HCT116 (cell line): ENCODE measurements around the gene TMPRSS13. TPM values are rescaled to one million over a fixed set of nuclear protein-coding genes. Genes with fewer than 3 reads are reported as not detected.

Experiments used
- CBX3 ChIP-seq: IDR thresholded peaks from 2 replicates; pipeline ENCODE4 v1.6.1; 2012; ENCODE audit warnings: low read depth
- CEBPB ChIP-seq: IDR thresholded peaks from 2 replicates; pipeline ENCODE4 v1.6.1; 2012; ENCODE audit warnings: low read depth
- ELF1 ChIP-seq: IDR thresholded peaks from 2 replicates; pipeline ENCODE4 v1.6.1; 2012; ENCODE audit warnings: low read depth, borderline replicate concordance
- EZH2phosphoT487 ChIP-seq: fragments of 200-600 bp; IDR thresholded peaks from 2 replicates; pipeline ENCODE4 v1.6.1; 2018; ENCODE audit warnings: antibody characterized with exemption, borderline replicate concordance
- JUND ChIP-seq: IDR thresholded peaks from 2 replicates; pipeline ENCODE4 v1.6.1; 2012
- POLR2A ChIP-seq: IDR thresholded peaks from 2 replicates; pipeline ENCODE4 v1.7.0; 2011; ENCODE audit warnings: borderline replicate concordance; ENCODE audit not compliant: insufficient read depth, insufficient read length; ENCODE audit errors: extremely low read depth
- SIN3A ChIP-seq: IDR thresholded peaks from 2 replicates; pipeline ENCODE4 v1.6.1; 2012; ENCODE audit warnings: low read depth
- SRF ChIP-seq: IDR thresholded peaks from 2 replicates; pipeline ENCODE4 v1.6.1; 2012; ENCODE audit warnings: low read depth
- TCF7L2 ChIP-seq: IDR thresholded peaks from 2 replicates; pipeline ENCODE4 v1.7.0; 2011; ENCODE audit warnings: borderline replicate concordance, inconsistent platforms; ENCODE audit not compliant: insufficient read depth, insufficient read length; ENCODE audit errors: extremely low read depth
- ZFX ChIP-seq: fragments of 450-650 bp; IDR thresholded peaks from 2 replicates; pipeline ENCODE4 v1.6.1; 2017
- ZNF274 ChIP-seq: fragments of 200-500 bp; sonication (Bioruptor generic); IDR thresholded peaks from 2 replicates; pipeline ENCODE4 v1.6.1; 2014; ENCODE audit warnings: mild to moderate bottlenecking, low read depth, low read length, inconsistent platforms
- total RNA-seq: library from RNA; stranded (reverse); gene quantifications from one replicate; pipeline ENCODE4 v1.2.1, GENCODE V29; 2021; ENCODE audit not compliant: unreplicated experiment
- TF ChIP-seq, protein P1 (sequence below): IDR thresholded peaks from 2 replicates; pipeline ENCODE4 v1.6.1; 2012; ENCODE audit warnings: low read depth
- TF ChIP-seq, protein P2 (sequence below): IDR thresholded peaks from 2 replicates; pipeline ENCODE4 v1.6.1; 2012

TMPRSS13 gene
- total RNA-seq, 1 experiment from 2014 or later: 0.52 TPM

DNA sequence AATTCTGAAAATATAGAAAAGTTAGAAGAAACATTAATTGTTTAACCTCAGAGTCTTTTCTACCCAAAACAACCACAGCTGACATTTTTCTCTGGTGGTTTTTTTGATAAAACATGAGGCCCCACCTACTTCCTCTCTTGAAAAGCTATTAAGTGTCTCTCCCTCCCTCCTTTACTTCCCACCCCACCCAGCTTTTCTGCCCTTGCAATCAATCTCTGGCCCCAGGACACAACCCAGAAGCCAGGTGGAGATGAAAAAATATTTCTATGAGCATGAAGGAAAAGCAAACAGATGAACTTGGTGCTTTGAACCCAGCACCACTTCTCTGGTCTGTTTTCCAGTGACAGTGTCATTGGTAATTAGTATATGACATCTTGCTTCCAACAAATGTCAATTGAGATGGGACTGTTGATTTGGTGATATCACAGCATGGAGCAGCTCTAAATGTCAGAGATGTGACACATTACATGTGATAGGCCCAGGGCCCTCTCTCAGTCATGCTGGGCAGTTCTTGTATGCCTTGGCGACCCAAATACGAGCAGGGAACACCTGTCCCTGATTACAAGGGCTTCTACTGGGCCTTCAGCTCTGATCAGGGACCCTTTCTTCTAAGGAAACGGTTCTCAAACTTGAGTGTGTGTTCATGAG lies 23.9 kb upstream of the TMPRSS13 start (continued):
- TF ChIP-seq, protein P1, sequence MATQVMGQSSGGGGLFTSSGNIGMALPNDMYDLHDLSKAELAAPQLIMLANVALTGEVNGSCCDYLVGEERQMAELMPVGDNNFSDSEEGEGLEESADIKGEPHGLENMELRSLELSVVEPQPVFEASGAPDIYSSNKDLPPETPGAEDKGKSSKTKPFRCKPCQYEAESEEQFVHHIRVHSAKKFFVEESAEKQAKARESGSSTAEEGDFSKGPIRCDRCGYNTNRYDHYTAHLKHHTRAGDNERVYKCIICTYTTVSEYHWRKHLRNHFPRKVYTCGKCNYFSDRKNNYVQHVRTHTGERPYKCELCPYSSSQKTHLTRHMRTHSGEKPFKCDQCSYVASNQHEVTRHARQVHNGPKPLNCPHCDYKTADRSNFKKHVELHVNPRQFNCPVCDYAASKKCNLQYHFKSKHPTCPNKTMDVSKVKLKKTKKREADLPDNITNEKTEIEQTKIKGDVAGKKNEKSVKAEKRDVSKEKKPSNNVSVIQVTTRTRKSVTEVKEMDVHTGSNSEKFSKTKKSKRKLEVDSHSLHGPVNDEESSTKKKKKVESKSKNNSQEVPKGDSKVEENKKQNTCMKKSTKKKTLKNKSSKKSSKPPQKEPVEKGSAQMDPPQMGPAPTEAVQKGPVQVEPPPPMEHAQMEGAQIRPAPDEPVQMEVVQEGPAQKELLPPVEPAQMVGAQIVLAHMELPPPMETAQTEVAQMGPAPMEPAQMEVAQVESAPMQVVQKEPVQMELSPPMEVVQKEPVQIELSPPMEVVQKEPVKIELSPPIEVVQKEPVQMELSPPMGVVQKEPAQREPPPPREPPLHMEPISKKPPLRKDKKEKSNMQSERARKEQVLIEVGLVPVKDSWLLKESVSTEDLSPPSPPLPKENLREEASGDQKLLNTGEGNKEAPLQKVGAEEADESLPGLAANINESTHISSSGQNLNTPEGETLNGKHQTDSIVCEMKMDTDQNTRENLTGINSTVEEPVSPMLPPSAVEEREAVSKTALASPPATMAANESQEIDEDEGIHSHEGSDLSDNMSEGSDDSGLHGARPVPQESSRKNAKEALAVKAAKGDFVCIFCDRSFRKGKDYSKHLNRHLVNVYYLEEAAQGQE: no peak
- TF ChIP-seq SRF: no peak
- TF ChIP-seq TCF7L2: no peak
- TF ChIP-seq SIN3A: no peak
- no peak for TF ChIP-seq POLR2A
- TF ChIP-seq CEBPB: no peak
- no peak for TF ChIP-seq ZFX
- TF ChIP-seq EZH2phosphoT487: no peak
- no peak for TF ChIP-seq ELF1
- TF ChIP-seq ZNF274: no peak
- TF ChIP-seq CBX3: no peak
- TF ChIP-seq, protein P2, sequence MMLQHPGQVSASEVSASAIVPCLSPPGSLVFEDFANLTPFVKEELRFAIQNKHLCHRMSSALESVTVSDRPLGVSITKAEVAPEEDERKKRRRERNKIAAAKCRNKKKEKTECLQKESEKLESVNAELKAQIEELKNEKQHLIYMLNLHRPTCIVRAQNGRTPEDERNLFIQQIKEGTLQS: no peak
- TF ChIP-seq JUND: no peak
- TF ChIP-seq, all 23 proteins: peak for 0
